Sigmoid colon (tissue), 4 donors: ENCODE measurements around the gene UFD1.

Experiments used
- CTCF ChIP-seq, 4 experiments: fragments of 450-650 bp in 3 of 4; fragments of 200-600 bp in 1 of 4; IDR thresholded peaks; one replicate each; pipeline ENCODE4 v1.5.1; 2016 to 2019; ENCODE audit warnings: antibody characterized with exemption in 4 of 4, mild to moderate bottlenecking in 3 of 4, moderate library complexity in 2 of 4
- EP300 ChIP-seq, 4 donors: sonication (generic); formaldehyde crosslinking; IDR thresholded peaks; one replicate each; pipeline ENCODE4 v1.6.1; 2017; ENCODE audit warnings: antibody characterized with exemption in 4 of 4

GRCh38 chr22:19527321-19527721 is 48.3 kb upstream of the UFD1 start:
- TF ChIP-seq CTCF (IDR thresholded peaks at IDR 0.05) = no peak
- TF ChIP-seq EP300 (IDR thresholded peaks at IDR 0.05) = no peak
